Measurements from ENCODE around the gene SPEM3. TPM values are rescaled to one million over a fixed set of nuclear protein-coding genes. Genes with fewer than 3 reads are reported as not detected.

Gene SPEM3
- total RNA-seq, 1 donor = not detected

- H3K4me3 ChIP-seq (ENCODE audit: low read depth, low read length) = peak overlapping the region; percentile 48
- TF ChIP-seq, protein P1, sequence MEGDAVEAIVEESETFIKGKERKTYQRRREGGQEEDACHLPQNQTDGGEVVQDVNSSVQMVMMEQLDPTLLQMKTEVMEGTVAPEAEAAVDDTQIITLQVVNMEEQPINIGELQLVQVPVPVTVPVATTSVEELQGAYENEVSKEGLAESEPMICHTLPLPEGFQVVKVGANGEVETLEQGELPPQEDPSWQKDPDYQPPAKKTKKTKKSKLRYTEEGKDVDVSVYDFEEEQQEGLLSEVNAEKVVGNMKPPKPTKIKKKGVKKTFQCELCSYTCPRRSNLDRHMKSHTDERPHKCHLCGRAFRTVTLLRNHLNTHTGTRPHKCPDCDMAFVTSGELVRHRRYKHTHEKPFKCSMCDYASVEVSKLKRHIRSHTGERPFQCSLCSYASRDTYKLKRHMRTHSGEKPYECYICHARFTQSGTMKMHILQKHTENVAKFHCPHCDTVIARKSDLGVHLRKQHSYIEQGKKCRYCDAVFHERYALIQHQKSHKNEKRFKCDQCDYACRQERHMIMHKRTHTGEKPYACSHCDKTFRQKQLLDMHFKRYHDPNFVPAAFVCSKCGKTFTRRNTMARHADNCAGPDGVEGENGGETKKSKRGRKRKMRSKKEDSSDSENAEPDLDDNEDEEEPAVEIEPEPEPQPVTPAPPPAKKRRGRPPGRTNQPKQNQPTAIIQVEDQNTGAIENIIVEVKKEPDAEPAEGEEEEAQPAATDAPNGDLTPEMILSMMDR (IDR thresholded peaks at IDR 0.05; ENCODE audit: insufficient read depth, low read depth, low read length) = peak; percentile 68
- DNase-seq (ENCODE audit: low read depth) = peak; percentile 73
Measured at GRCh38 chr17:7436556-7437368, 8.1 kb downstream of the SPEM3 start.

GRCh38 chr17:7437369-7437863, 8.8 kb downstream of the SPEM3 start:
- no peak for DNase-seq (ENCODE audit: low read depth)
- peak overlapping the region; percentile 30 for H3K4me3 ChIP-seq (ENCODE audit: low read depth, low read length)
- TF ChIP-seq, protein P1 (IDR thresholded peaks at IDR 0.05; ENCODE audit: insufficient read depth, low read depth, low read length) = no peak

- peak overlapping the region; percentile 44 for H3K4me3 ChIP-seq (ENCODE audit: low read depth, low read length)
- peak; percentile 14 for DNase-seq (ENCODE audit: low read depth)
- TF ChIP-seq, protein P1 (IDR thresholded peaks at IDR 0.05; ENCODE audit: insufficient read depth, low read depth, low read length) = no peak
Measured at GRCh38 chr17:7437950-7438614, 9.4 kb downstream of the SPEM3 start.

GRCh38 chr17:7438656-7439460, 10.2 kb downstream of the SPEM3 start:
- TF ChIP-seq, protein P1 (IDR thresholded peaks at IDR 0.05; ENCODE audit: insufficient read depth, low read depth, low read length) = no peak
- no peak for DNase-seq (ENCODE audit: low read depth)
- H3K4me3 ChIP-seq (ENCODE audit: low read depth, low read length) = peak overlapping the region; percentile 44

- peak within 1 kb of the TSS; percentile 60 for H3K4me3 ChIP-seq (ENCODE audit: low read depth, low read length)
- no peak for DNase-seq (ENCODE audit: low read depth)
- TF ChIP-seq, protein P1 (IDR thresholded peaks at IDR 0.05; ENCODE audit: insufficient read depth, low read depth, low read length) = no peak
Measured at GRCh38 chr17:7439462-7440112, 10.9 kb downstream of the SPEM3 start, which contains the start of gene FGF11. FGF11 (plus strand) TSS chr17:7439512; CDS start chr17:7439621, 109 bp downstream.

Data from fibroblast of villous mesenchyme (primary cell).